HepG2 (cell line): ENCODE measurements around the gene CYP27B1. TPM values are rescaled to one million over a fixed set of nuclear protein-coding genes. Genes with fewer than 3 reads are reported as not detected.

ENCODE experiments used
- ATRX ChIP-seq: sonication (generic); formaldehyde crosslinking; IDR thresholded peaks from 2 replicates; pipeline ENCODE4 v1.4.0; 2020; ENCODE audit warnings: missing genetic modification reagents, borderline replicate concordance
- CEBPG ChIP-seq: IDR thresholded peaks from 2 replicates; pipeline ENCODE4 v1.6.1; 2016
- HNRNPLL ChIP-seq: fragments of 200-400 bp; formaldehyde crosslinking; IDR thresholded peaks from 2 replicates; pipeline ENCODE4 v1.6.1; 2017; ENCODE audit warnings: mild to moderate bottlenecking, low read depth, low read length; ENCODE audit not compliant: poor library complexity, severe bottlenecking
- HNRNPUL1 ChIP-seq: fragments of 200-400 bp; formaldehyde crosslinking; IDR thresholded peaks from 2 replicates; pipeline ENCODE4 v1.6.1; 2017; ENCODE audit warnings: low read depth, mild to moderate bottlenecking, low read length, moderate library complexity
- HOXA9 ChIP-seq: sonication (generic); formaldehyde crosslinking; IDR thresholded peaks from 2 replicates; pipeline ENCODE4 v1.8.1; 2022; ENCODE audit warnings: missing genetic modification reagents, mild to moderate bottlenecking, moderate library complexity, borderline replicate concordance
- ZBTB42 ChIP-seq: sonication (generic); formaldehyde crosslinking; IDR thresholded peaks from 2 replicates; pipeline ENCODE4 v1.5.0; 2020; ENCODE audit warnings: mild to moderate bottlenecking, missing genetic modification reagents
- ZFX ChIP-seq: sonication (generic); formaldehyde crosslinking; IDR thresholded peaks from 2 replicates; pipeline ENCODE4 v1.4.0; 2020; ENCODE audit warnings: mild to moderate bottlenecking, low read depth, missing genetic modification reagents, moderate library complexity
- ZNF205 ChIP-seq: IDR thresholded peaks from 2 replicates; pipeline ENCODE4 v1.6.1; 2018; ENCODE audit warnings: missing biosample characterization, missing genetic modification reagents
- polyA plus RNA-seq, 8 experiments: library from polyadenylated mRNA; depleted of rRNA in 3 of 8; stranded (reverse) in 7 of 8; unstranded in 1 of 8; fragments of >200 nt; fragmentation: Illumina TruSeq in 4 of 8; extraction: Trizol in 4 of 8; gene quantifications; 2 replicates each; pipeline versions ENCODE4 v1.2.1 to v1.2.3, GENCODE V29; 2011 to 2016; ENCODE audit warnings: low read depth in 4 of 8, missing spikeins in 1 of 8, mixed read lengths in 1 of 8; ENCODE audit not compliant: insufficient read depth in 1 of 8
- total RNA-seq, 5 experiments: library from RNA; depleted of rRNA; stranded (reverse); fragments of >200 nt; fragmentation: Illumina TruSeq; extraction: Trizol; gene quantifications; 2 replicates each; pipeline ENCODE4 v1.2.3, GENCODE V29; 2016; ENCODE audit warnings: low read depth in 1 of 5
- TF ChIP-seq, protein P1 (sequence below): sonication (generic); formaldehyde crosslinking; IDR thresholded peaks from 2 replicates; pipeline ENCODE4 v1.5.0; 2020; ENCODE audit warnings: mild to moderate bottlenecking, missing genetic modification reagents, borderline replicate concordance
- TF ChIP-seq, protein P2 (sequence below): IDR thresholded peaks from 2 replicates; pipeline ENCODE4 v1.6.1; 2016; ENCODE audit warnings: mild to moderate bottlenecking
- TF ChIP-seq, protein P3 (sequence below): sonication (generic); formaldehyde crosslinking; IDR thresholded peaks from 2 replicates; pipeline ENCODE4 v1.4.0; 2020; ENCODE audit warnings: missing genetic modification reagents, borderline replicate concordance
- TF ChIP-seq, protein P4 (sequence below): sonication (generic); formaldehyde crosslinking; IDR thresholded peaks from 2 replicates; pipeline ENCODE4 v1.4.0; 2020; ENCODE audit warnings: missing genetic modification reagents

Gene CYP27B1
- total and polyA plus RNA-seq, 2 of the 13 experiments (the other 11 are each of a cell fraction or from before 2014, with no cell fraction given) = 2.3 to 3.0 TPM

DNA sequence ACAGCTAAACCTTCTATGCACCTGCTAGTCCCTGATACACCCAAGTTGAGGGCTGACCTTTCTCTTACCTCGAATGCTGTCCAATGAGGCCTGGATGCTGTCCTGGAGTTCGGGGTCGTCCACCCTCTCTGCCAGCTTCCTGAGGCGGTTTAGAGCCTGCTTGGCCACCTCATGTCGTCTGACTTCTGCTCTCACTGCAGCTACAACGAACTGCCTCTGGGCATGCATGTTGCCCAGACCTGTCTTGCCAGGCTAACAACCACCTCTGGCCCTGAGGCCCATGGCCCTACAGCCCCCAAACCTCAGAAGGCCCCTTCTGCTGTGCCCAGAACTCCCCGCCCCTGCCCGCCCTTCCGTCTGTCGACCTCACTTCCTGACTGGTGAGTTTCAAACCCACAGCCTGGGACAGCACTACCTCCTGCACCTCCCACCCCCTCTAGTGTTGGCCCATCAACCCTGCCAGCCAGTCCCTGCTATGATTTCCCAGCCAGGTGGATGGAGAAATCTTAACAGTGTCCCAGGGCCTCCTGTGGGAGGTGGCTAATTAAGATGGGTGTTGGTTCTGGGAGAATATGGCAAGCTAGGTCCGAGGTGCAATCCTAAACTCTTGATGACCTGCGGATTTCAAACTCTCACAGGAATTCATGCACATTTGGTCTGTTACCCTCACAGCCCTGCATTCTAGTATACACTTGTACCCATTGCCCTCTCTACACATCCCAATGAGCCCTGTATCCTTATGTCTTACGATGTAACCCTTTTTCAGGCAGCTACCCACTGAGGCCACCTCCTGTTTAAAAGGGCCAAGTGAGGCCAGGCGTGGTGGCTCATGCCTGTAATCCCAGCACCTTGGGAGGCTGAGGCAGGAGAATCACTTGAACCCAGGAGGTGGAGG is 24.8 kb downstream of the CYP27B1 start (continued):
- TF ChIP-seq, protein P1, sequence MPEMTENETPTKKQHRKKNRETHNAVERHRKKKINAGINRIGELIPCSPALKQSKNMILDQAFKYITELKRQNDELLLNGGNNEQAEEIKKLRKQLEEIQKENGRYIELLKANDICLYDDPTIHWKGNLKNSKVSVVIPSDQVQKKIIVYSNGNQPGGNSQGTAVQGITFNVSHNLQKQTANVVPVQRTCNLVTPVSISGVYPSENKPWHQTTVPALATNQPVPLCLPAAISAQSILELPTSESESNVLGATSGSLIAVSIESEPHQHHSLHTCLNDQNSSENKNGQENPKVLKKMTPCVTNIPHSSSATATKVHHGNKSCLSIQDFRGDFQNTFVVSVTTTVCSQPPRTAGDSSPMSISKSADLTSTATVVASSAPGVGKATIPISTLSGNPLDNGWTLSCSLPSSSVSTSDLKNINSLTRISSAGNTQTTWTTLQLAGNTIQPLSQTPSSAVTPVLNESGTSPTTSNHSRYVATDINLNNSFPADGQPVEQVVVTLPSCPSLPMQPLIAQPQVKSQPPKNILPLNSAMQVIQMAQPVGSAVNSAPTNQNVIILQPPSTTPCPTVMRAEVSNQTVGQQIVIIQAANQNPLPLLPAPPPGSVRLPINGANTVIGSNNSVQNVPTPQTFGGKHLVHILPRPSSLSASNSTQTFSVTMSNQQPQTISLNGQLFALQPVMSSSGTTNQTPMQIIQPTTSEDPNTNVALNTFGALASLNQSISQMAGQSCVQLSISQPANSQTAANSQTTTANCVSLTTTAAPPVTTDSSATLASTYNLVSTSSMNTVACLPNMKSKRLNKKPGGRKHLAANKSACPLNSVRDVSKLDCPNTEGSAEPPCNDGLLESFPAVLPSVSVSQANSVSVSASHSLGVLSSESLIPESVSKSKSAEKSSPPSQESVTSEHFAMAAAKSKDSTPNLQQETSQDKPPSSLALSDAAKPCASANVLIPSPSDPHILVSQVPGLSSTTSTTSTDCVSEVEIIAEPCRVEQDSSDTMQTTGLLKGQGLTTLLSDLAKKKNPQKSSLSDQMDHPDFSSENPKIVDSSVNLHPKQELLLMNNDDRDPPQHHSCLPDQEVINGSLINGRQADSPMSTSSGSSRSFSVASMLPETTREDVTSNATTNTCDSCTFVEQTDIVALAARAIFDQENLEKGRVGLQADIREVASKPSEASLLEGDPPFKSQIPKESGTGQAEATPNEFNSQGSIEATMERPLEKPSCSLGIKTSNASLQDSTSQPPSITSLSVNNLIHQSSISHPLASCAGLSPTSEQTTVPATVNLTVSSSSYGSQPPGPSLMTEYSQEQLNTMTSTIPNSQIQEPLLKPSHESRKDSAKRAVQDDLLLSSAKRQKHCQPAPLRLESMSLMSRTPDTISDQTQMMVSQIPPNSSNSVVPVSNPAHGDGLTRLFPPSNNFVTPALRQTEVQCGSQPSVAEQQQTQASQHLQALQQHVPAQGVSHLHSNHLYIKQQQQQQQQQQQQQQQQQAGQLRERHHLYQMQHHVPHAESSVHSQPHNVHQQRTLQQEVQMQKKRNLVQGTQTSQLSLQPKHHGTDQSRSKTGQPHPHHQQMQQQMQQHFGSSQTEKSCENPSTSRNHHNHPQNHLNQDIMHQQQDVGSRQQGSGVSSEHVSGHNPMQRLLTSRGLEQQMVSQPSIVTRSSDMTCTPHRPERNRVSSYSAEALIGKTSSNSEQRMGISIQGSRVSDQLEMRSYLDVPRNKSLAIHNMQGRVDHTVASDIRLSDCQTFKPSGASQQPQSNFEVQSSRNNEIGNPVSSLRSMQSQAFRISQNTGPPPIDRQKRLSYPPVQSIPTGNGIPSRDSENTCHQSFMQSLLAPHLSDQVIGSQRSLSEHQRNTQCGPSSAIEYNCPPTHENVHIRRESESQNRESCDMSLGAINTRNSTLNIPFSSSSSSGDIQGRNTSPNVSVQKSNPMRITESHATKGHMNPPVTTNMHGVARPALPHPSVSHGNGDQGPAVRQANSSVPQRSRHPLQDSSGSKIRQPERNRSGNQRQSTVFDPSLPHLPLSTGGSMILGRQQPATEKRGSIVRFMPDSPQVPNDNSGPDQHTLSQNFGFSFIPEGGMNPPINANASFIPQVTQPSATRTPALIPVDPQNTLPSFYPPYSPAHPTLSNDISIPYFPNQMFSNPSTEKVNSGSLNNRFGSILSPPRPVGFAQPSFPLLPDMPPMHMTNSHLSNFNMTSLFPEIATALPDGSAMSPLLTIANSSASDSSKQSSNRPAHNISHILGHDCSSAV (CRISPR knock-in tag) = no peak
- TF ChIP-seq ZNF205 (CRISPR knock-in tag) (no peak), ZFX (CRISPR knock-in tag) (peak; percentile 29; the same call in 1 of the 2 replicates), HOXA9 (CRISPR knock-in tag) (no peak), ATRX (no peak), ZBTB42 (CRISPR knock-in tag) (no peak), CEBPG (no peak), HNRNPLL (no peak), HNRNPUL1 (no peak)
- TF ChIP-seq, protein P2, sequence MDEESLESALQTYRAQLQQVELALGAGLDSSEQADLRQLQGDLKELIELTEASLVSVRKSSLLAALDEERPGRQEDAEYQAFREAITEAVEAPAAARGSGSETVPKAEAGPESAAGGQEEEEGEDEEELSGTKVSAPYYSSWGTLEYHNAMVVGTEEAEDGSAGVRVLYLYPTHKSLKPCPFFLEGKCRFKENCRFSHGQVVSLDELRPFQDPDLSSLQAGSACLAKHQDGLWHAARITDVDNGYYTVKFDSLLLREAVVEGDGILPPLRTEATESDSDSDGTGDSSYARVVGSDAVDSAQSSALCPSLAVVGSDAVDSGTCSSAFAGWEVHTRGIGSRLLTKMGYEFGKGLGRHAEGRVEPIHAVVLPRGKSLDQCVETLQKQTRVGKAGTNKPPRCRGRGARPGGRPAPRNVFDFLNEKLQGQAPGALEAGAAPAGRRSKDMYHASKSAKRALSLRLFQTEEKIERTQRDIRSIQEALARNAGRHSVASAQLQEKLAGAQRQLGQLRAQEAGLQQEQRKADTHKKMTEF (CRISPR knock-in tag) = no peak
- TF ChIP-seq, protein P3, sequence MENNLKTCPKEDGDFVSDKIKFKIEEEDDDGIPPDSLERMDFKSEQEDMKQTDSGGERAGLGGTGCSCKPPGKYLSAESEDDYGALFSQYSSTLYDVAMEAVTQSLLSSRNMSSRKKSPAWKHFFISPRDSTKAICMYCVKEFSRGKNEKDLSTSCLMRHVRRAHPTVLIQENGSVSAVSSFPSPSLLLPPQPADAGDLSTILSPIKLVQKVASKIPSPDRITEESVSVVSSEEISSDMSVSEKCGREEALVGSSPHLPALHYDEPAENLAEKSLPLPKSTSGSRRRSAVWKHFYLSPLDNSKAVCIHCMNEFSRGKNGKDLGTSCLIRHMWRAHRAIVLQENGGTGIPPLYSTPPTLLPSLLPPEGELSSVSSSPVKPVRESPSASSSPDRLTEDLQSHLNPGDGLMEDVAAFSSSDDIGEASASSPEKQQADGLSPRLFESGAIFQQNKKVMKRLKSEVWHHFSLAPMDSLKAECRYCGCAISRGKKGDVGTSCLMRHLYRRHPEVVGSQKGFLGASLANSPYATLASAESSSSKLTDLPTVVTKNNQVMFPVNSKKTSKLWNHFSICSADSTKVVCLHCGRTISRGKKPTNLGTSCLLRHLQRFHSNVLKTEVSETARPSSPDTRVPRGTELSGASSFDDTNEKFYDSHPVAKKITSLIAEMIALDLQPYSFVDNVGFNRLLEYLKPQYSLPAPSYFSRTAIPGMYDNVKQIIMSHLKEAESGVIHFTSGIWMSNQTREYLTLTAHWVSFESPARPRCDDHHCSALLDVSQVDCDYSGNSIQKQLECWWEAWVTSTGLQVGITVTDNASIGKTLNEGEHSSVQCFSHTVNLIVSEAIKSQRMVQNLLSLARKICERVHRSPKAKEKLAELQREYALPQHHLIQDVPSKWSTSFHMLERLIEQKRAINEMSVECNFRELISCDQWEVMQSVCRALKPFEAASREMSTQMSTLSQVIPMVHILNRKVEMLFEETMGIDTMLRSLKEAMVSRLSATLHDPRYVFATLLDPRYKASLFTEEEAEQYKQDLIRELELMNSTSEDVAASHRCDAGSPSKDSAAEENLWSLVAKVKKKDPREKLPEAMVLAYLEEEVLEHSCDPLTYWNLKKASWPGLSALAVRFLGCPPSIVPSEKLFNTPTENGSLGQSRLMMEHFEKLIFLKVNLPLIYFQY (CRISPR knock-in tag) = no peak
- TF ChIP-seq, protein P4, sequence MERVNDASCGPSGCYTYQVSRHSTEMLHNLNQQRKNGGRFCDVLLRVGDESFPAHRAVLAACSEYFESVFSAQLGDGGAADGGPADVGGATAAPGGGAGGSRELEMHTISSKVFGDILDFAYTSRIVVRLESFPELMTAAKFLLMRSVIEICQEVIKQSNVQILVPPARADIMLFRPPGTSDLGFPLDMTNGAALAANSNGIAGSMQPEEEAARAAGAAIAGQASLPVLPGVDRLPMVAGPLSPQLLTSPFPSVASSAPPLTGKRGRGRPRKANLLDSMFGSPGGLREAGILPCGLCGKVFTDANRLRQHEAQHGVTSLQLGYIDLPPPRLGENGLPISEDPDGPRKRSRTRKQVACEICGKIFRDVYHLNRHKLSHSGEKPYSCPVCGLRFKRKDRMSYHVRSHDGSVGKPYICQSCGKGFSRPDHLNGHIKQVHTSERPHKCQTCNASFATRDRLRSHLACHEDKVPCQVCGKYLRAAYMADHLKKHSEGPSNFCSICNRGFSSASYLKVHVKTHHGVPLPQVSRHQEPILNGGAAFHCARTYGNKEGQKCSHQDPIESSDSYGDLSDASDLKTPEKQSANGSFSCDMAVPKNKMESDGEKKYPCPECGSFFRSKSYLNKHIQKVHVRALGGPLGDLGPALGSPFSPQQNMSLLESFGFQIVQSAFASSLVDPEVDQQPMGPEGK (CRISPR knock-in tag) = no peak
